BE2C (cell line): ENCODE results near the gene HLA-A.
"Not testable (repeated sequence)": the region's sequence is repeated elsewhere in the genome, so short reads cannot be mapped to it uniquely, and the experiment has no call there.

ENCODE experiments used
- DNase-seq: peaks from one replicate; pipeline ENCODE4 v3.0.0-alpha.2; 2020
- H3K27me3 ChIP-seq: fragments of 250-450 bp; sonication (Bioruptor Pico); 2 replicates; pipeline ENCODE4 v1.5.1; 2020; ENCODE audit warnings: mild to moderate bottlenecking
- H3K36me3 ChIP-seq: fragments of 250-450 bp; sonication (Bioruptor Pico); 2 replicates; pipeline ENCODE4 v1.5.1; 2020; ENCODE audit warnings: mild to moderate bottlenecking
- H3K4me1 ChIP-seq: fragments of 250-450 bp; sonication (Bioruptor Pico); 2 replicates; pipeline ENCODE4 v1.5.1; 2020
- H3K4me3 ChIP-seq: 2 replicates; pipeline ENCODE4 v1.5.1; 2011; ENCODE audit warnings: low read depth, low read length
- H3K9me3 ChIP-seq: fragments of 250-450 bp; sonication (Bioruptor Pico); 2 replicates; pipeline ENCODE4 v1.5.1; 2020
- TF ChIP-seq, protein P1 (sequence below): IDR thresholded peaks from 2 replicates; pipeline ENCODE4 v1.5.1; 2012; ENCODE audit warnings: mild to moderate bottlenecking, low read depth, low read length

The HLA-A gene

DNA sequence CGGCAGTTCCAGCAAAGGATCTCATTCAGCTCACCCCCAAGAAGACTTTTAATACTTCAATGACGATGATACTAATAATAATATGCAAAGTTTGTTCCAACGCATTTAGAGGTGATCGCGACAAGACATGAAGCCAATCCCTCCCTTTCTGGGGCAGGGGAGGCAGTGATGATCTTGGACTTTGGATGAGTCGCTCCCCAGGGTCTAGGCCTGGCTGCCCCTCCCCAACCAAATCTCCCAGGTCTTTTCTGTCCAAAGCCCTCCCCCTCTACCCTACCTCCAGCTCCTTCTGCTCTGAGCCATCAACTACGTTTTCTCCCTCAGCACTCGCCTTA lies 33.9 kb downstream of the HLA-A start:
- no peak for DNase-seq
- Histone ChIP-seq H3K9me3 (no peaks in the 10 kb centered on the region), H3K4me3 (peak overlapping the region; percentile 70), H3K4me1 (no peaks in the 10 kb centered on the region), H3K36me3 (no peaks in the 10 kb centered on the region), H3K27me3 (no peaks in the 10 kb centered on the region)
- TF ChIP-seq, protein P1, sequence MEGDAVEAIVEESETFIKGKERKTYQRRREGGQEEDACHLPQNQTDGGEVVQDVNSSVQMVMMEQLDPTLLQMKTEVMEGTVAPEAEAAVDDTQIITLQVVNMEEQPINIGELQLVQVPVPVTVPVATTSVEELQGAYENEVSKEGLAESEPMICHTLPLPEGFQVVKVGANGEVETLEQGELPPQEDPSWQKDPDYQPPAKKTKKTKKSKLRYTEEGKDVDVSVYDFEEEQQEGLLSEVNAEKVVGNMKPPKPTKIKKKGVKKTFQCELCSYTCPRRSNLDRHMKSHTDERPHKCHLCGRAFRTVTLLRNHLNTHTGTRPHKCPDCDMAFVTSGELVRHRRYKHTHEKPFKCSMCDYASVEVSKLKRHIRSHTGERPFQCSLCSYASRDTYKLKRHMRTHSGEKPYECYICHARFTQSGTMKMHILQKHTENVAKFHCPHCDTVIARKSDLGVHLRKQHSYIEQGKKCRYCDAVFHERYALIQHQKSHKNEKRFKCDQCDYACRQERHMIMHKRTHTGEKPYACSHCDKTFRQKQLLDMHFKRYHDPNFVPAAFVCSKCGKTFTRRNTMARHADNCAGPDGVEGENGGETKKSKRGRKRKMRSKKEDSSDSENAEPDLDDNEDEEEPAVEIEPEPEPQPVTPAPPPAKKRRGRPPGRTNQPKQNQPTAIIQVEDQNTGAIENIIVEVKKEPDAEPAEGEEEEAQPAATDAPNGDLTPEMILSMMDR: no peak

DNA sequence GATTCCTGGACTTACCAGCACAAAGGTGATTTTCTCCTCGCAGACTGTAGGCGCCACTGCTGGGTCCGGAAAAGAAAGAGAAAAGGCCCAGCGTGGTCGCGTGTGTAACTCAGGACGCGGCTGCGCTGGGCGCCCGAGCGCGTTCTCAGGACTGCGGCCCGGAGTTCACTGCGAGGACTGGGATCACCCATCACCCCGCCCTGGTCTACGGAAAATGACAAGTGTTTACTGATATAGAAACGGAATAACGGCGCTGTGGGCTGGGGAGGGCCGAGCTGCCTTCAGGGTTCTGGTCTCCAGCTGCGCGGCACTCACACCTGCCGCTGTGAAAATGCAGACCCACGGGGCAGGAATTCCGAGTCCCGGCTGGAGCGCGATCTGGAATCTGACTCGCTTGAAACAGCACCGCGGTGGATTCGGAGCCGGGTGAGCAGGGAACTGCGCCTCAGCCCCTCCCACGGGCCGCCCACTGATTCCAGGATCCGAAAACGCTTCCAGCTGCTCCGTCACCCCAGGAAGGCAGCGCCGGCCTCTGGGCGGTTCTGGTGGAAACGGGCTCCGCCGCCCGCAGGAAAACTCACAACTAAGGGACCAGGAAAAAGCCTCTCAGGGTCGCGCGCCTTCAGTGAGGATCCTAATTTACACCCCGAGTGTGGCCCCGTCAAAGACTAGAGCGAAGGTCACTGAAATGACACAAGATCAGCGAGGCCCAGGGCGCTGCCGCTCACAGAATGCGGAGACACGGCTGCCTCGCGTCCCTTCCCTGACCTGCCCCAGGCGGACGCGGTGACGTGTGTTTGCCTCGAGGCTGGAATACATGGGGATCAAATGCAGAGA lies 34.5 kb downstream of the HLA-A start:
- Histone ChIP-seq H3K9me3 (no peaks in the 10 kb centered on the region), H3K4me1 (no peaks in the 10 kb centered on the region), H3K4me3 (peak overlapping the region; percentile 70), H3K36me3 (no peaks in the 10 kb centered on the region), H3K27me3 (no peaks in the 10 kb centered on the region)
- TF ChIP-seq, protein P1: peak; percentile 41
- peak; percentile 75 for DNase-seq

DNA sequence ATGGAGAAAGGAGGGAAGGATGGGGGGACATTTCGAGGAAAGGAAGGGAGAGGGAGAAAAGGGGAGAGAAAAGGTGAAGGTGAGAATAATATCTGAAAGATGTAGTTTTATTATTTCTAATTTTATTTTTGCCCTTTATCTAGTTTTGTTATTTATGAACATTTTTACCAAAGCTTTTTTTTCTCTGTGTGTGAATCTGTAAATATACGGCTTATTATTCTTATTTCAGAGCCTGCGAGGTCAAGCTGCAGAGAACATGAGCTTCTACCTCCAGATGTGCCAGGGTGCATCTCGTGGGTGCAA lies 35.0 kb downstream of the HLA-A start:
- DNase-seq: no peak
- Histone ChIP-seq H3K4me3 (peak overlapping the region; percentile 70), H3K4me1 (no peaks in the 10 kb centered on the region), H3K36me3 (no peaks in the 10 kb centered on the region), H3K9me3 (no peaks in the 10 kb centered on the region), H3K27me3 (no peaks in the 10 kb centered on the region)
- TF ChIP-seq, protein P1: no peak

DNA sequence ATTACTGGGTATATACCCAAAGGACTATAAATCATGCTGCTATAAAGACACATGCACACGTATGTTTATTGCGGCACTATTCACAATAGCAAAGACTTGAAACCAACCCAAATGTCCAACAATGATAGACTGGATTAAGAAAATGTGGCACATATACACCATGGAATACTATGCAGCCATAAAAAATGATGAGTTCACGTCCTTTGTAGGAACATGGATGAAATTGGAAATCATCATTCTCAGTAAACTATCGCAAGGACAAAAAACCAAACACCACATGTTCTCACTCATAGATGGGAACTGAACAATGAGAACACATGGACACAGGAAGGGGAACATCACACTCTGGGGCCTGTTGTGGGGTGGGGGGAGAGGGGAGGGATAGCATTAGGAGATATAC lies 37.7 kb downstream of the HLA-A start:
- H3K4me1 ChIP-seq, H3K36me3 ChIP-seq, DNase-seq, H3K9me3 ChIP-seq, H3K4me3 ChIP-seq, H3K27me3 ChIP-seq: not testable (repeated sequence)

DNA sequence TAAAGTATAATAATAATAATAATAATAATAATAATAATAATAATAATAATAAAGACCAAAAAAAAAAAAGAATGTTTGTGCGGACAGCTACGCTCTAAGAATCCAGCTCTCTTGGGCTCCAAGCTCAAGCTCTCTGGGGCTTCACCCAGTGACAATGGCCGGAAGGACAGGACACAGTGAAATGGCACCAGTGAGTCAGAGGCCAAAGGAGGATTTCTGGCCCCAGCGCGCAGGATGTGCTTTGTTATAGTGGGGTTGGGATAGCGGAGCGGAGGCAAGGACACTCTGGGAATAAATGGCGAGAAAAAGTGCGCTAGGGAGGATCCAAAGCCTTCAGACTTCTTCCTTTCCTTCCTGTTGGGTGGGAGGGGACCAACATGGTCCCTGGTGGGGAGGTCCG lies 38.2 kb downstream of the HLA-A start:
- H3K4me1 ChIP-seq: no peaks in the 10 kb centered on the region
- TF ChIP-seq, protein P1: no peak
- no peak for DNase-seq
- no peaks in the 10 kb centered on the region for H3K36me3 ChIP-seq
- no peaks in the 10 kb centered on the region for H3K27me3 ChIP-seq
- H3K9me3 ChIP-seq: no peaks in the 10 kb centered on the region
- H3K4me3 ChIP-seq: no peak overlapping the region

DNA sequence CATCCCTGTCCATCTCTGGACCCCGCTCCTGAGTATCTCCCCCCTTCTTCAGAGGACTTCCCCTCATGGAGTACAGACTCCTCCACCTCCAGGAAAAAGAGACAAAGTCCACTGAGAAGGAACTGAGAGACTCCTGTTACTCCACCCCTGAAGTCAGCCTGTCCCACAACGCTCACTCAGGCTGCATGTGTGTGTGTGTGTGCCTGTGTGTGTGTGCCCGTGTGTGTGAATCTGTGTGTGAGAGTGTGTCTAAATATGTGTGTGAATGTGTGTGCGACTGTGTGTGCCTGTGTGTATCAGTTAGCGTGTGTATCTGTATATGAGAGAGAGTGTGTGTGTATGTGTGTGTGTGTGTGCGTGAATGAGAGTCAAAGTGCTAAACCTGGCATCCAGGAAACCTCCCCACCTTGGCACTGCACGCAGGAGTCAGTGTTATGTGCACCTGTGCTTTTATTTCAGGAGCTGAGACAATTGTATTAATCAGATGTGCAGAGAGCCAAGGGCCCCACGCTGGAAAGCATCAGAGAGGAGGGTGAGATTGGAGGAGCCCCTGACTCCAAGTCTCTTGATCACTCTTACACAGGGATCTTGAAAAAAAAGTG lies 39.0 kb downstream of the HLA-A start:
- DNase-seq: no peak
- Histone ChIP-seq H3K36me3 (no peaks in the 10 kb centered on the region), H3K27me3 (no peaks in the 10 kb centered on the region), H3K4me3 (no peak overlapping the region), H3K9me3 (no peaks in the 10 kb centered on the region), H3K4me1 (no peaks in the 10 kb centered on the region)
- TF ChIP-seq, protein P1: no peak
